Activated CD8-positive, alpha-beta T cell treated with anti-CD3 and anti-CD28 coated beads for 36 hours (primary cell): ENCODE data around the gene PLOD3. TPM values are rescaled to one million over a fixed set of nuclear protein-coding genes. Genes with fewer than 3 reads are reported as not detected.

Source experiments
- ATAC-seq: fragments of 200-7000 bp; cut with Tn5 transposase; one replicate; pipeline ENCODE4 v1.10.0; 2021; ENCODE audit warnings: mild to moderate bottlenecking, moderate library complexity
- CTCF ChIA-PET: fragments of 350-600 bp; sonication (Branson Sonifier 250); formaldehyde crosslinking; loops from one replicate; lab custom pipeline; 2021; ENCODE audit warnings: antibody characterized with exemption; lab: Charles Lee
- POLR2A ChIA-PET: fragments of 350-600 bp; sonication (Branson Sonifier 250); formaldehyde crosslinking; loops from one replicate; lab custom pipeline; 2021; ENCODE audit warnings: antibody characterized with exemption; lab: Charles Lee
- DNase-seq: peaks from one replicate; pipeline ENCODE4 v3.0.0-alpha.2; 2020
- H3K27ac Mint-ChIP-seq: one replicate; pipeline ENCODE4 v1.8.0; 2021; ENCODE audit warnings: mild to moderate bottlenecking, mixed read lengths
- H3K27me3 Mint-ChIP-seq: one replicate; pipeline ENCODE4 v1.8.0; 2021; ENCODE audit warnings: mixed read lengths
- H3K36me3 Mint-ChIP-seq: one replicate; pipeline ENCODE4 v1.8.0; 2021; ENCODE audit warnings: low read depth, mixed read lengths
- H3K4me1 Mint-ChIP-seq: one replicate; pipeline ENCODE4 v1.8.0; 2021; ENCODE audit warnings: low read depth, mixed read lengths
- H3K4me3 Mint-ChIP-seq: one replicate; pipeline ENCODE4 v1.8.0; 2021; ENCODE audit warnings: mild to moderate bottlenecking, moderate library complexity, mixed read lengths
- H3K9me3 Mint-ChIP-seq: one replicate; pipeline ENCODE4 v1.8.0; 2021; ENCODE audit warnings: mixed read lengths
- intact Hi-C: fragments of 100-400 bp; cut with micrococcal nuclease; formaldehyde crosslinking; loops from one replicate; pipeline ENCODE4 v1.10.0; 2022
- total RNA-seq, 2 experiments: library from RNA; stranded (reverse); gene quantifications; one replicate each; pipeline ENCODE4 v1.2.3, GENCODE V29; 2021
- TF ChIP-seq, protein P1 (sequence below): fragments of 200-600 bp; IDR thresholded peaks from one replicate; pipeline ENCODE4 v1.8.0; 2022; ENCODE audit warnings: antibody characterized with exemption, mild to moderate bottlenecking

Gene PLOD3
- total RNA-seq, 2 experiments from 2014 or later, result 20.4 to 24.4 TPM

GRCh38 chr7:101212014-101212413 lies 5.4 kb downstream of the PLOD3 start:
- Mint-ChIP-seq H3K27ac (no peak overlapping the region), H3K36me3 (peaks cover 3% of the 10 kb centered on the region), H3K4me3 (no peak overlapping the region), H3K4me1 (peaks cover 9% of the 10 kb centered on the region), H3K9me3 (no peaks in the 10 kb centered on the region), H3K27me3 (no peaks in the 10 kb centered on the region)
- DNase-seq (no peak), ATAC-seq (no peak)
- CTCF ChIA-PET, result interaction anchor here (1.5 to 2.4 kb wide), 2 partner anchors 17 to 71 kb away, joined by 3 to 6 read pairs; no protein-coding TSS in a partner anchor
- intact Hi-C loops, result no loop called here
- POLR2A ChIA-PET, result no interaction called here
- TF ChIP-seq, protein P1, sequence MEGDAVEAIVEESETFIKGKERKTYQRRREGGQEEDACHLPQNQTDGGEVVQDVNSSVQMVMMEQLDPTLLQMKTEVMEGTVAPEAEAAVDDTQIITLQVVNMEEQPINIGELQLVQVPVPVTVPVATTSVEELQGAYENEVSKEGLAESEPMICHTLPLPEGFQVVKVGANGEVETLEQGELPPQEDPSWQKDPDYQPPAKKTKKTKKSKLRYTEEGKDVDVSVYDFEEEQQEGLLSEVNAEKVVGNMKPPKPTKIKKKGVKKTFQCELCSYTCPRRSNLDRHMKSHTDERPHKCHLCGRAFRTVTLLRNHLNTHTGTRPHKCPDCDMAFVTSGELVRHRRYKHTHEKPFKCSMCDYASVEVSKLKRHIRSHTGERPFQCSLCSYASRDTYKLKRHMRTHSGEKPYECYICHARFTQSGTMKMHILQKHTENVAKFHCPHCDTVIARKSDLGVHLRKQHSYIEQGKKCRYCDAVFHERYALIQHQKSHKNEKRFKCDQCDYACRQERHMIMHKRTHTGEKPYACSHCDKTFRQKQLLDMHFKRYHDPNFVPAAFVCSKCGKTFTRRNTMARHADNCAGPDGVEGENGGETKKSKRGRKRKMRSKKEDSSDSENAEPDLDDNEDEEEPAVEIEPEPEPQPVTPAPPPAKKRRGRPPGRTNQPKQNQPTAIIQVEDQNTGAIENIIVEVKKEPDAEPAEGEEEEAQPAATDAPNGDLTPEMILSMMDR, result no peak

DNA sequence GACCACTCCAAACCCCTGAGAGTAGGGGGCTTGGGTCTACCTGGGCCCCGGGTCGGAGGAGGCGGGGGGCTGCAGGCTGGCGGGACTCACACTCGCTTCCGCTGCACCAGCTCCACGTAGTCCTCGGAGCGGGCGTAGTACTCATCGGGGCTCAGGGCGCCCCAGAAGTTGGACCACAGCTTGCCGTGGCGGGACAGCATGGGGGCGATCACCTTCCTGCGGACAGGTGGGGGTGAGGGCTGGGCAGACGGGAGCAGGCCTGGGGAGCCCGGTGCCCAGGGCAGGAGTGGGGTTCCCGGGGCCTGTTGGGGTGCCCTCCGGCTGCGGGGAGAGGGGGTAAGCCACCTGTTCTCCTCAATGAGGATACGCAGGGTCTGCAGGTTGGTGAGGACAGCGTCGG lies 5.9 kb downstream of the PLOD3 start:
- Mint-ChIP-seq H3K27me3 (no peaks in the 10 kb centered on the region), H3K4me1 (peaks cover 5% of the 10 kb centered on the region), H3K9me3 (no peaks in the 10 kb centered on the region), H3K36me3 (peaks cover 5% of the 10 kb centered on the region), H3K27ac (no peak overlapping the region), H3K4me3 (no peak overlapping the region)
- ChIA-PET CTCF (interaction anchor here (1.5 to 2.4 kb wide), 2 partner anchors 17 to 71 kb away, joined by 3 to 6 read pairs; no protein-coding TSS in a partner anchor), POLR2A (no interaction called here)
- TF ChIP-seq, protein P1, result no peak
- no peak for DNase-seq
- intact Hi-C loops, result no loop called here
- ATAC-seq, result no peak

- intact Hi-C loops, result no loop called here
- CTCF ChIA-PET, result interaction anchor here (2.4 kb wide), 1 partner anchor 73 kb away, joined by 6 read pairs; no protein-coding TSS in a partner anchor
Measured at GRCh38 chr7:101210143-101210542, 7.2 kb downstream of the PLOD3 start.

GRCh38 chr7:101208794-101209193 lies 8.6 kb downstream of the PLOD3 start:
- H3K4me3 Mint-ChIP-seq, result no peak overlapping the region
- H3K27ac Mint-ChIP-seq, result no peak overlapping the region
- peaks cover 5% of the 10 kb centered on the region for H3K36me3 Mint-ChIP-seq
- TF ChIP-seq, protein P1, result no peak
- CTCF ChIA-PET, result no interaction called here
- H3K9me3 Mint-ChIP-seq, result no peaks in the 10 kb centered on the region
- no peak for DNase-seq
- peaks cover 4% of the 10 kb centered on the region for H3K27me3 Mint-ChIP-seq
- H3K4me1 Mint-ChIP-seq, result no peaks in the 10 kb centered on the region
- intact Hi-C loops, result no loop called here
- POLR2A ChIA-PET, result interaction anchor here (0.7 to 0.8 kb wide), 2 partner anchors 9 to 576 kb away, joined by 3 read pairs; partner anchors contain the start of genes PLOD3 and ZNHIT1
- ATAC-seq, result no peak

More at GRCh38 chr7:101210143-101210542, 7.2 kb downstream of the PLOD3 start:
- POLR2A ChIA-PET, result no interaction called here
- DNase-seq (no peak), ATAC-seq (no peak)
- Mint-ChIP-seq H3K4me3 (no peak overlapping the region), H3K4me1 (no peaks in the 10 kb centered on the region), H3K27me3 (no peaks in the 10 kb centered on the region), H3K36me3 (peaks cover 5% of the 10 kb centered on the region), H3K9me3 (no peaks in the 10 kb centered on the region), H3K27ac (no peak overlapping the region)
- TF ChIP-seq, protein P1, result no peak

GRCh38 chr7:101207459-101207858 lies 9.9 kb downstream of the PLOD3 start:
- Mint-ChIP-seq H3K4me1 (no peaks in the 10 kb centered on the region), H3K9me3 (no peaks in the 10 kb centered on the region), H3K4me3 (no peak overlapping the region), H3K36me3 (peaks cover 5% of the 10 kb centered on the region), H3K27ac (no peak overlapping the region), H3K27me3 (peaks cover 10% of the 10 kb centered on the region)
- intact Hi-C loops, result no loop called here
- no peak for DNase-seq
- CTCF ChIA-PET, result no interaction called here
- ATAC-seq, result no peak
- TF ChIP-seq, protein P1, result no peak
- POLR2A ChIA-PET, result interaction anchor here (1.8 kb wide), 1 partner anchor 10 kb away, joined by 4 read pairs; the partner anchor contains the start of genes PLOD3 and ZNHIT1
